ENCODE results near the gene SNCG. TPM values are rescaled to one million over a fixed set of nuclear protein-coding genes. Genes with fewer than 3 reads are reported as not detected.
A peak's percentile ranks its signal among the peaks of the same experiment; 100 is the strongest.

Gene SNCG
- total RNA-seq, 2 experiments from 2014 or later, result not detected

DNA sequence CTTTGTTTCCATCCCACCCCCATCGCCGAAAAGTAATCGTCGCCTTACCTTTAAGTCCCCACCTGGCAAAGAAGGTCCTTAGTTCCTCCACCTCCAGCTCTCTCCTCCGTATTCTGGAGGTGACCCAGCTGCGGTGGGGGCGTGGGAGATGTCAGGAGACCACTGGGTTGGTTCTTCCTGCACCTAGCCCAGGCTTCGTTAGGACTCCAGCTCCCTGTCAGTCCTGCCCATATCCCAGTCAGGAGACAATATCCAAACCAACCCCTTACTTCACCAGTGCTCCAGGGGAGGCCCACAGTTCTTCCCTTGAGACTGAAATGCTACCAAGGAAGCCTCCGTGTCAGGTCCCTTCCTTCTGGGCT lies 10.6 kb downstream of the SNCG start:
- Histone ChIP-seq H3K9me2 (ENCODE audit: insufficient read depth, low read length) (no peaks in the 10 kb centered on the region), H3K79me2 (ENCODE audit: insufficient read depth, low read depth, low read length) (no peaks in the 10 kb centered on the region), H3K27ac (ENCODE audit: low read depth, low read length, poor library complexity, severe bottlenecking) (no peak overlapping the region), H3K9me3 (ENCODE audit: low read length) (no peaks in the 10 kb centered on the region), H3K4me3 (ENCODE audit: low read depth, low read length, poor library complexity, severe bottlenecking) (no peak overlapping the region), H3K4me1 (ENCODE audit: insufficient read depth, low read length, poor library complexity, severe bottlenecking) (no peaks in the 10 kb centered on the region), H2AFZ (ENCODE audit: low read length) (no peak overlapping the region), H3K36me3 (ENCODE audit: insufficient read depth, low read length) (no peaks in the 10 kb centered on the region), H4K20me1 (ENCODE audit: insufficient read depth, low read length) (no peaks in the 10 kb centered on the region), H3K4me2 (ENCODE audit: low read length) (no peak overlapping the region)
- POLR2A ChIA-PET, result no interaction called here
- TF ChIP-seq, protein P1, sequence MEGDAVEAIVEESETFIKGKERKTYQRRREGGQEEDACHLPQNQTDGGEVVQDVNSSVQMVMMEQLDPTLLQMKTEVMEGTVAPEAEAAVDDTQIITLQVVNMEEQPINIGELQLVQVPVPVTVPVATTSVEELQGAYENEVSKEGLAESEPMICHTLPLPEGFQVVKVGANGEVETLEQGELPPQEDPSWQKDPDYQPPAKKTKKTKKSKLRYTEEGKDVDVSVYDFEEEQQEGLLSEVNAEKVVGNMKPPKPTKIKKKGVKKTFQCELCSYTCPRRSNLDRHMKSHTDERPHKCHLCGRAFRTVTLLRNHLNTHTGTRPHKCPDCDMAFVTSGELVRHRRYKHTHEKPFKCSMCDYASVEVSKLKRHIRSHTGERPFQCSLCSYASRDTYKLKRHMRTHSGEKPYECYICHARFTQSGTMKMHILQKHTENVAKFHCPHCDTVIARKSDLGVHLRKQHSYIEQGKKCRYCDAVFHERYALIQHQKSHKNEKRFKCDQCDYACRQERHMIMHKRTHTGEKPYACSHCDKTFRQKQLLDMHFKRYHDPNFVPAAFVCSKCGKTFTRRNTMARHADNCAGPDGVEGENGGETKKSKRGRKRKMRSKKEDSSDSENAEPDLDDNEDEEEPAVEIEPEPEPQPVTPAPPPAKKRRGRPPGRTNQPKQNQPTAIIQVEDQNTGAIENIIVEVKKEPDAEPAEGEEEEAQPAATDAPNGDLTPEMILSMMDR (conservative IDR thresholded peaks at IDR 0.05; ENCODE audit: low read length), result no peak
- intact Hi-C loops (cut with micrococcal nuclease; ENCODE audit: unreplicated experiment), result loop anchor here (10.0 kb wide), 1 partner anchor 254 kb away; no protein-coding TSS in a partner anchor
- no peak for DNase-seq (ENCODE audit: low spot score)
- no TSS peak for BruUV-seq (replicated peaks)
- CTCF ChIA-PET (ENCODE audit: unreplicated experiment), result no interaction called here

DNA sequence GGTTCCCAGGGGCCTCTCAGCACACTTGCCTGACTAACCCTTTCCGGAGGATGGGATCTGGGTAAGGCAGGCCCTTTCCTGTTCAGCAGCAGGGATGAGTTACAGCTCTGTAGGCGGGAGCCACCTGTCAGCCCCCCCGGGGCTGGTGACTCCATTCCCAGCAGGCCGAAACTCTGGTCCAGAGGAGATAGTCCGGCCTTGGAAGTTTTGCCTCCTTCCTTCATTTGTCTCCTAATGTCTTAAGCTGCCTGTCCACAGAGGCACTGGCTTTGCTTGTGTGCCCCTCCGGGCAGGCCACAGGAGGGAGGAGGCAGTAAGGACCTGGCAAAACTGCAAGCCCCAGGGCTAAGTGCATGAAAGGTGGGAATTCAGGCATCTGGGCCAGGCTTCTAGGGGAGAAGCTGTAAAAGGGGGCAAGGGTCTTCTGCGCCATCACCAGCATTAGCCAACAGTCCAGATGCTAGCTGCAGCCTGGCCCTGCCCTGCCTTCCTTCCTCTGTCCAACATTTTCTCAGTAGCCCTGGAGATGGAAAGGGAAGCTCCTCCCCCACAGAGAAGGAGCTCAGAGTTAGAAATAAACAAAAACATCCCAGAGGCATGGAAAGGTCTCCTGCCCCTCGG lies 11.1 kb downstream of the SNCG start:
- intact Hi-C loops (cut with micrococcal nuclease; ENCODE audit: unreplicated experiment), result loop anchor here (10.0 kb wide), 1 partner anchor 255 kb away; no protein-coding TSS in a partner anchor
- TF ChIP-seq, protein P1 (conservative IDR thresholded peaks at IDR 0.05; ENCODE audit: low read length), result no peak
- TF ChIP-seq EZH2phosphoT487 (IDR thresholded peaks at IDR 0.05; ENCODE audit: borderline replicate concordance, low read depth, low read length), result no peak

DNA sequence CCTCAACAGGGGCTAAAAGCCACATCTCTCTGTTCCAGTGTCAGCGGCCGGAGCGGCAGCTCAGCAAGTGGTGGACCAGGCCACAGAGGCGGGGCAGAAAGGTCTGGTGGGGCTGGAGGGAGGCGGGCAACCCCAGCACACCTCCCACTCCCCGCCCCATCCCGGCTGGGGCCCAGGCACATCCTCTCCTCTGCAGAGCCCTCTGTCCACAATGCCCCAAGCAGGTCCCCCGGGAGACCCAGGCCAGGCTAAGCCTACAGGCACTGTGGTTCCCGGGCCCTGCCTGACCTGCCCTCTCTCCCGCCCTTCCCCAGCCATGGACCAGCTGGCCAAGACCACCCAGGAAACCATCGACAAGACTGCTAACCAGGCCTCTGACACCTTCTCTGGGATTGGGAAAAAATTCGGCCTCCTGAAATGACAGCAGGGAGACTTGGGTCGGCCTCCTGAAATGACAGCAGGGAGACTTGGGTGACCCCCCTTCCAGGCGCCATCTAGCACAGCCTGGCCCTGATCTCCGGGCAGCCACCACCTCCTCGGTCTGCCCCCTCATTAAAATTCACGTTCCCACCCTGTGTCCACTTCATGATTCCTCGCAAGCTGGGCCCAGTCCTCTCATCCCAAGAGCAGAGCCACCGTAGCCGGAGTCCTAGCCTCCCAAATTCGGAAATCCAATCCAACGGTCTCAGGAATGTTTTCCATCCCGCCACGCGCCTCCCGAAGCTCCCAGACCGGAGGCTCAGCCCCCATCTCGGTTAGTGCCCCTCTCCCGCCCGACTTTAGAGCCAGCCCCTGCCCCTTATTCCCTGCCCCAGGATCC lies 12.0 kb downstream of the SNCG start:
- Histone ChIP-seq H3K9me2 (ENCODE audit: insufficient read depth, low read length) (no peaks in the 10 kb centered on the region), H3K9me3 (ENCODE audit: low read length) (no peaks in the 10 kb centered on the region), H3K4me3 (ENCODE audit: low read depth, low read length, poor library complexity, severe bottlenecking) (no peak overlapping the region), H3K4me1 (ENCODE audit: insufficient read depth, low read length, poor library complexity, severe bottlenecking) (no peaks in the 10 kb centered on the region), H3K79me2 (ENCODE audit: insufficient read depth, low read depth, low read length) (no peaks in the 10 kb centered on the region), H3K36me3 (ENCODE audit: insufficient read depth, low read length) (no peaks in the 10 kb centered on the region), H2AFZ (ENCODE audit: low read length) (no peak overlapping the region), H3K4me2 (ENCODE audit: low read length) (peak overlapping the region; percentile 47; the same call in 1 of the 2 replicates), H4K20me1 (ENCODE audit: insufficient read depth, low read length) (no peaks in the 10 kb centered on the region), H3K27ac (ENCODE audit: low read depth, low read length, poor library complexity, severe bottlenecking) (no peak overlapping the region)
- ChIA-PET POLR2A (no interaction called here), CTCF (ENCODE audit: unreplicated experiment) (no interaction called here)
- intact Hi-C loops (cut with micrococcal nuclease; ENCODE audit: unreplicated experiment), result no loop called here
- DNase-seq (ENCODE audit: low spot score), result no peak
- no TSS peak for BruUV-seq (replicated peaks)
- TF ChIP-seq EZH2phosphoT487 (IDR thresholded peaks at IDR 0.05; ENCODE audit: borderline replicate concordance, low read depth, low read length), result no peak
- TF ChIP-seq, protein P1 (conservative IDR thresholded peaks at IDR 0.05; ENCODE audit: low read length), result no peak

More for the DNA sequence above, 11.1 kb downstream of the SNCG start:
- no peak for DNase-seq (ENCODE audit: low spot score)
- Histone ChIP-seq H3K27ac (ENCODE audit: low read depth, low read length, poor library complexity, severe bottlenecking) (no peak overlapping the region), H3K9me2 (ENCODE audit: insufficient read depth, low read length) (no peaks in the 10 kb centered on the region), H3K9me3 (ENCODE audit: low read length) (no peaks in the 10 kb centered on the region), H3K79me2 (ENCODE audit: insufficient read depth, low read depth, low read length) (no peaks in the 10 kb centered on the region), H2AFZ (ENCODE audit: low read length) (no peak overlapping the region), H3K36me3 (ENCODE audit: insufficient read depth, low read length) (no peaks in the 10 kb centered on the region), H3K4me3 (ENCODE audit: low read depth, low read length, poor library complexity, severe bottlenecking) (no peak overlapping the region), H4K20me1 (ENCODE audit: insufficient read depth, low read length) (no peaks in the 10 kb centered on the region), H3K4me1 (ENCODE audit: insufficient read depth, low read length, poor library complexity, severe bottlenecking) (no peaks in the 10 kb centered on the region), H3K4me2 (ENCODE audit: low read length) (no peak overlapping the region)
- CTCF ChIA-PET (ENCODE audit: unreplicated experiment), result no interaction called here
- POLR2A ChIA-PET, result no interaction called here
- no TSS peak for BruUV-seq (replicated peaks)
